ENCODE data around the gene ZSCAN20. TPM values are rescaled to one million over a fixed set of nuclear protein-coding genes. Genes with fewer than 3 reads are reported as not detected.

ZSCAN20 gene
- total RNA-seq, 1 experiment from 2014 or later, result 3.9 TPM

DNA sequence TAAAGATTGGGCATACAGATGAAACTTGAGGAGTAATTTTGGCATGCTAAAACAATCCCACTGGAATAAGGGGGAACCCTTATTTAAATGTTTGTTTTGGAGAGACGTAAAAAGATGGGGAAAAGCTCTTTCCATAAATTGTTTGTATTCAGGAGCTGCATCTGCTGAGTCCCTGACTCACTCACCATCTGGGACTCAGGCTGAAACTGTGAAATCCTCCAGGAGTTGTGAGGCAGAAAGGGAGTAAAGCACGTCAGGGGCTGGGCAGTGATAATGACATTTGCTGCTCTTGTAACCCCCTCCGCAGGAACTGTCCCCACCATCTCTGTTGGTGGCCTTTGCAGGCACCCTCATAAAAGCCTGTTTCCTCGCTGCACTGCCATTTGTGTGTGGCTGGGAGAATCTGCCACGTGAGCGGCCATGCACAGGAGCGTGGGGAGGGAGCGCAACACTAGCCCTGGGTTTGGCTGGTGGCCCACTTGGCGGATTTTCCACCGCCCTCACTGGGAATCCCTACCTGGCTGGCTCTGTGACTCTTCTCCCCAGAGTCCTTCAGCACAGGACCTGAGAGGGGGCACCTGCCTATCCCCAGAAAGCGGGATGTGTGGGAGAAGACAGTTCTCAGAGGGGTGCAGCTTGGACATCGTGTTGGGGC lies 45.3 kb downstream of the ZSCAN20 start:
- no peak for DNase-seq
- Histone ChIP-seq H2BK15ac (ENCODE audit: low read depth, low read length) (no peak overlapping the region), H3T11ph (ENCODE audit: low read length) (no peak overlapping the region), H3K14ac (ENCODE audit: insufficient read depth, low read length) (no peak overlapping the region), H3K79me1 (ENCODE audit: insufficient read depth, low read depth, low read length, poor library complexity, severe bottlenecking) (no peaks in the 10 kb centered on the region), H3K23me2 (ENCODE audit: insufficient read length, low read depth, low read length, poor library complexity, severe bottlenecking) (no peaks in the 10 kb centered on the region), H2BK20ac (ENCODE audit: low read depth, low read length, poor library complexity, severe bottlenecking) (no peak overlapping the region), H4K5ac (ENCODE audit: insufficient read length, low read depth, low read length) (no peak overlapping the region), H4K20me1 (ENCODE audit: control insufficient read depth, insufficient read depth, insufficient read length) (no peaks in the 10 kb centered on the region), H3K18ac (ENCODE audit: insufficient read length, low read depth, low read length) (no peak overlapping the region), H3K79me2 (ENCODE audit: insufficient read depth, low read length) (no peaks in the 10 kb centered on the region), H3K4me2 (ENCODE audit: insufficient read depth, insufficient read length, low read length) (no peak overlapping the region), H3K27ac (ENCODE audit: insufficient read length, low read depth, low read length) (no peak overlapping the region), H3K9me3 (ENCODE audit: control insufficient read depth, low read depth, low read length) (no peaks in the 10 kb centered on the region), H3K27me3 (ENCODE audit: insufficient read depth, low read length) (no peaks in the 10 kb centered on the region), H3K56ac (ENCODE audit: insufficient read length, low read depth, low read length) (no peak overlapping the region), H3K4ac (ENCODE audit: low read depth, low read length) (no peak overlapping the region), H2AFZ (ENCODE audit: low read length) (no peak overlapping the region), H3K23ac (ENCODE audit: insufficient read length, low read depth, low read length) (no peak overlapping the region), H4K8ac (replicated peaks; ENCODE audit: insufficient read length, low read depth, low read length) (no peak overlapping the region), H2BK120ac (ENCODE audit: low read depth, low read length, poor library complexity, severe bottlenecking) (no peak overlapping the region), H4K91ac (ENCODE audit: insufficient read length, low read depth, low read length) (no peak overlapping the region), H2AK5ac (ENCODE audit: insufficient read length, low read length) (no peak overlapping the region), H3K9ac (ENCODE audit: extremely low read depth, insufficient read length, low read length) (no peak overlapping the region), H3K4me1 (ENCODE audit: insufficient read depth, low read length) (peaks cover 2% of the 10 kb centered on the region; the same call in 1 of the 2 replicates), H2BK12ac (ENCODE audit: insufficient read length, low read depth, low read length) (no peak overlapping the region), H2BK5ac (ENCODE audit: insufficient read length, low read length) (no peak overlapping the region)
- H3K9me3 Mint-ChIP-seq, result no peaks in the 10 kb centered on the region; a peak in 1 of 5 replicates
- H3K36me3 Mint-ChIP-seq (ENCODE audit: insufficient read depth in 1 of 3, low read depth in 3 of 3), result no peaks in the 10 kb centered on the region; a peak in 2 of 7 replicates
- H3K4me1 Mint-ChIP-seq, result peaks cover 13 to 21% of the 10 kb centered on the region in 2 experiments
- TF ChIP-seq CTCF (conservative IDR thresholded peaks at IDR 0.05), result no peak
- WGBS (ENCODE audit: extremely low coverage, insufficient read length, low lambda C conversion rate), result no CpG with 5 or more reads among the region's 12 CpGs
- H3K4me3 Mint-ChIP-seq, result no peak overlapping the region
- H3K27me3 Mint-ChIP-seq (ENCODE audit: low read depth), result peaks cover 5% of the 10 kb centered on the region; the same call in 1 of the 2 replicates
- H3K27ac Mint-ChIP-seq, result no peak overlapping the region
